Natural killer cell (primary cell): Measurements from ENCODE around the gene AXIN1. TPM values are rescaled to one million over a fixed set of nuclear protein-coding genes. Genes with fewer than 3 reads are reported as not detected.

Source experiments
- ATAC-seq, 3 donors: fragments of 150-1000 bp in 2 of 3; fragments of 200-7000 bp in 1 of 3; cut with Tn5 transposase; 1 replicate in 1 of 3; 2 replicates in 2 of 3; pipeline ENCODE4 v1.10.0; 2021; ENCODE audit warnings: mild to moderate bottlenecking in 2 of 3, moderate library complexity in 2 of 3
- DNase-seq, 2 donors: peaks; one replicate each; pipeline versions ENCODE4 v3.0.0 to v3.0.0-alpha.2; 2013 to 2021; ENCODE audit warnings: mixed read lengths in 1 of 2
- H3K27ac ChIP-seq: one replicate; pipeline ENCODE4 v1.5.1; 2013; ENCODE audit warnings: mild to moderate bottlenecking, low read length
- H3K27me3 ChIP-seq: one replicate; pipeline ENCODE4 v1.6.1; 2013; ENCODE audit warnings: low read length; ENCODE audit not compliant: control insufficient read depth, insufficient read depth
- H3K36me3 ChIP-seq: one replicate; pipeline ENCODE4 v1.6.1; 2013; ENCODE audit warnings: low read length; ENCODE audit not compliant: control insufficient read depth, insufficient read depth
- H3K4me1 ChIP-seq: one replicate; pipeline ENCODE4 v1.6.1; 2013; ENCODE audit warnings: low read length; ENCODE audit not compliant: control insufficient read depth, insufficient read depth
- H3K4me3 ChIP-seq: one replicate; pipeline ENCODE4 v1.5.1; 2013; ENCODE audit warnings: low read length
- H3K9me3 ChIP-seq: one replicate; pipeline ENCODE4 v1.6.1; 2013; ENCODE audit warnings: low read length; ENCODE audit not compliant: control insufficient read depth, insufficient read depth
- H3K27ac Mint-ChIP-seq, 2 donors: one replicate each; pipeline ENCODE4 v1.8.0; 2022; ENCODE audit warnings: mild to moderate bottlenecking in 2 of 2, mixed read lengths in 2 of 2, moderate library complexity in 1 of 2
- H3K27me3 Mint-ChIP-seq, 2 donors: one replicate each; pipeline ENCODE4 v1.8.0; 2022; ENCODE audit warnings: low read depth in 2 of 2, mixed read lengths in 2 of 2
- H3K36me3 Mint-ChIP-seq: one replicate; pipeline ENCODE4 v1.8.0; 2022; ENCODE audit warnings: mixed read lengths
- H3K4me1 Mint-ChIP-seq, 2 donors: one replicate each; pipeline ENCODE4 v1.8.0; 2022; ENCODE audit warnings: mixed read lengths in 2 of 2
- H3K4me3 Mint-ChIP-seq: one replicate; pipeline ENCODE4 v1.8.0; 2022; ENCODE audit warnings: mild to moderate bottlenecking, moderate library complexity, mixed read lengths
- H3K9me3 Mint-ChIP-seq, 2 donors: one replicate each; pipeline ENCODE4 v1.8.0; 2022; ENCODE audit warnings: mixed read lengths in 2 of 2
- CTCF ChIP-seq: fragments of 200-600 bp; IDR thresholded peaks from one replicate; pipeline ENCODE4 v1.8.0; 2022; ENCODE audit warnings: antibody characterized with exemption
- WGBS: methylation state at CpG from one replicate; pipeline ENCODE4 v1.1.7; 2013; ENCODE audit warnings: missing lambda C conversion rate; ENCODE audit not compliant: insufficient coverage; 5-methylcytosine and 5-hydroxymethylcytosine counted together
- intact Hi-C: fragments of 100-400 bp; cut with micrococcal nuclease; formaldehyde crosslinking; loops from one replicate; pipeline ENCODE4 v1.14.2; 2022
- total RNA-seq, 4 donors: library from RNA; stranded (reverse); fragments of 120-200 nt in 1 of 4; gene quantifications; one replicate each; pipeline versions ENCODE4 v1.2.3 to v1.2.4, GENCODE V29; 2013 to 2022

AXIN1 gene
- total RNA-seq, 3 donors from 2014 or later (not counting 1 experiment from before 2014, with no cell fraction given) = 100 to 122 (median 106) TPM

GRCh38 chr16:262121-262745 lies 90.3 kb downstream of the AXIN1 start:
- H3K4me1 ChIP-seq = peaks cover 15% of the 10 kb centered on the region
- no peak for DNase-seq
- no peaks in the 10 kb centered on the region for H3K27me3 ChIP-seq
- peaks cover 28% of the 10 kb centered on the region for H3K36me3 ChIP-seq
- H3K27me3 Mint-ChIP-seq = no peaks in the 10 kb centered on the region
- ATAC-seq = no peak
- H3K4me3 ChIP-seq = no peak overlapping the region
- H3K4me1 Mint-ChIP-seq = peaks cover 8 to 14% of the 10 kb centered on the region in 2 donors
- no peaks in the 10 kb centered on the region for H3K36me3 Mint-ChIP-seq
- H3K9me3 Mint-ChIP-seq = no peaks in the 10 kb centered on the region
- H3K27ac ChIP-seq = no peak overlapping the region
- no peak overlapping the region for H3K4me3 Mint-ChIP-seq
- H3K9me3 ChIP-seq = no peaks in the 10 kb centered on the region
- no peak for TF ChIP-seq CTCF
- 96% methylated on average over 29 of the region's 29 CpGs for WGBS
- no peak overlapping the region for H3K27ac Mint-ChIP-seq
- intact Hi-C loops = no loop called here

- TF ChIP-seq CTCF = no peak
- no peak for ATAC-seq
- WGBS = 97% methylated on average over 28 of the region's 28 CpGs
- no peak overlapping the region for H3K27ac Mint-ChIP-seq
- H3K27ac ChIP-seq = no peak overlapping the region
- H3K27me3 Mint-ChIP-seq = no peaks in the 10 kb centered on the region
- no peaks in the 10 kb centered on the region for H3K9me3 Mint-ChIP-seq
- intact Hi-C loops = no loop called here
- H3K9me3 ChIP-seq = no peaks in the 10 kb centered on the region
- H3K27me3 ChIP-seq = no peaks in the 10 kb centered on the region
- peaks cover 15% of the 10 kb centered on the region for H3K4me1 ChIP-seq
- H3K4me1 Mint-ChIP-seq = peaks cover 8 to 15% of the 10 kb centered on the region in 2 donors
- H3K4me3 ChIP-seq = no peak overlapping the region
- peaks cover 28% of the 10 kb centered on the region for H3K36me3 ChIP-seq
- no peaks in the 10 kb centered on the region for H3K36me3 Mint-ChIP-seq
- DNase-seq = no peak
- H3K4me3 Mint-ChIP-seq = no peak overlapping the region
These were observed 91.4 kb downstream of the AXIN1 start for GRCh38 chr16:261031-261691.

GRCh38 chr16:260326-260725 lies 92.2 kb downstream of the AXIN1 start:
- H3K4me3 ChIP-seq = no peak overlapping the region
- H3K36me3 Mint-ChIP-seq = no peaks in the 10 kb centered on the region
- H3K9me3 ChIP-seq = no peaks in the 10 kb centered on the region
- H3K4me1 ChIP-seq = peaks cover 15% of the 10 kb centered on the region
- H3K4me3 Mint-ChIP-seq = no peak overlapping the region
- intact Hi-C loops = no loop called here
- no peak overlapping the region for H3K27ac ChIP-seq
- H3K27ac Mint-ChIP-seq = no peak overlapping the region
- H3K9me3 Mint-ChIP-seq = no peaks in the 10 kb centered on the region
- no peaks in the 10 kb centered on the region for H3K27me3 ChIP-seq
- H3K27me3 Mint-ChIP-seq = no peaks in the 10 kb centered on the region
- 97% methylated on average over 19 of the region's 19 CpGs for WGBS
- no peak for ATAC-seq
- peaks cover 8 to 16% of the 10 kb centered on the region in 2 donors for H3K4me1 Mint-ChIP-seq
- DNase-seq = no peak
- no peak for TF ChIP-seq CTCF
- peaks cover 28% of the 10 kb centered on the region for H3K36me3 ChIP-seq
